ENCODE results near the gene SLC7A8.

SLC7A8 gene

GRCh38 chr14:23129759-23130316, 53.6 kb downstream of the SLC7A8 start:
- DNase-seq (ENCODE audit: low read depth) = no peak

GRCh38 chr14:23128969-23129758, 54.3 kb downstream of the SLC7A8 start:
- DNase-seq (ENCODE audit: low read depth) = no peak

- no peak for DNase-seq (ENCODE audit: low read depth)
Observed at GRCh38 chr14:23127861-23128260, 55.6 kb downstream of the SLC7A8 start.

DNA sequence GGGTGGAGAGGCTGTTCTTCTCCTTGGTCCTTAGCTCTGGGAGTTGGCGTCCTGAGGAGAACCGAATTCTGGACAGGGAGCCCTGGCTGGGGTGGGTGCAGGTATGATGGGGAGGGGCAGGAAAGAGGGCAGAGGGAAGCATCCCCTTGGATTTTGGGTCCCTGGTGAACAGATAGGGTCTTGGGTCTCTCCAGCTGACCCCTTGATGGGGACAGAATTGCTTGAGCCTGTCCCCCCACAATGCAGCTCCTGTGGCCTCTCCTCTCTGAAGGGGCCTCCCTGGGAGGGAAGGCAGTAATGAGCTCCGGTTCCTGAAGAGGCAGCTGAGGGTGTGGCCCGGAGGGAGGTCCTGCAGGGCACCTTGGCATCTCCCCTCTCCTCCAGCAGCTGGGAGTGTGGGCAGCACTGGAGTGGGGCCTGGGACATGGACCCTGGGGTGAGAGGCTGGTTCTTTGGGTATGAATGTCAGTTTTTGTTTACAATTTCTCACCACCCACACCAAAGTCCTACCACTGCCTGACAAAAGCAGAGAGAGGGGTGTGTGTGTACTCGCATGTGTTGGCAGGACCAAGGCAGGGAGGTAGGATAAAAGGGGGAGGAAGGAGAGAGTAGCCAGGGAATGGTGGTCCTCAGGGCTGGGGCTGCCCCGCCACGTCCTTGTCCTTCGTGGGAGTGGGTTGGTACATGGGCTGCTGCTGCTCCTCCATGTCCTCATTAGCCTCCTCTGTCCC, 56.7 kb downstream of the SLC7A8 start:
- DNase-seq (ENCODE audit: low read depth) = no peak

- DNase-seq (ENCODE audit: low read depth) = no peak
Observed at GRCh38 chr14:23125933-23126524, 57.4 kb downstream of the SLC7A8 start.

DNA sequence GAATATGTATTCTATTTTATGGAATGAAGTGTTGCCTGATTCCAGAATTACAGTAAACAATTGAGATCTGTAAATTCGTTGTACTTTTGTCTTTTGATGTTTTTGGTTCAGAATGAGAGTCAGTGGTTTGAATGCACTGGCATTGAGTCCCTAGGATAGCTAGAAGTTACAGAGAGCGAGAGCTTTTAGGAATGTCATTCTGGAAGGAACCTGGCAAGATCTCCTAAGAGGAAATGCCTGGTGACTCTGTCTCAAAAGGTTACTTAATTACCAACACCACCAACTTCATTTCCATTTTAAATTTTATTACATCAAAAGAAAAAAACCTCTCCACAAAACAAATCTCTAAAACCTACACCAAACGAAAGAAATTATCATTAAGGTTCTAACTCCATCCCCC, 58.4 kb downstream of the SLC7A8 start:
- DNase-seq (ENCODE audit: low read depth) = no peak

DNA sequence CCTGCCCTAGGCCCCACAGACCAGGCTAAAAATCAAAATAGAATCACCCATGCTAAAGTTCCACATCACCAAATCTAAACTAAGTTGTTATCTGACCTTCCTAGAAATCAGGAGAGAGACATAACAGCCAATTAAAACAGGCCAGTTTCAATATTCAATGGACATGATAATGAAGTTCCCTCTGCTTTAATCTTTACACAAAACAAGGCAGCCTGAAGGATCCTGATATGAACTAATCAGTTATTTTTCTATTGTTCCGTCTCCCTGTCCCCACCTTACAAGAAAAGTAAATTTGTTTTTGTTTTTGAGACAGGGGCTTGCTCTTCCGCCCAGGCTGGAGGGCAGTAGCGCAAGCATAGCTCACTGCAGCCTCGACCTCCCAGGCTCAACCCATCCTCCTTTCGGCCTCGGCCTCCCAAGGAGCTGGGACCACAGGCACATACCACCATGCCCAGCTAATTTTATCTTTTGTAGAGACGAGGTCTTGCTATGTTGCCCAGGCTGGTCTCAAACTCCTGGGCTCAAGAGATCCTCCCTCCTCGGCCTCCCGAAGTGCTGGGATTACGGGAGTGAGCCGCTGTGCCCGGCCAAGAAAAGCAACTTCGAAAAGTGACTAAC, 59.0 kb downstream of the SLC7A8 start:
- DNase-seq (ENCODE audit: low read depth) = no peak

DNA sequence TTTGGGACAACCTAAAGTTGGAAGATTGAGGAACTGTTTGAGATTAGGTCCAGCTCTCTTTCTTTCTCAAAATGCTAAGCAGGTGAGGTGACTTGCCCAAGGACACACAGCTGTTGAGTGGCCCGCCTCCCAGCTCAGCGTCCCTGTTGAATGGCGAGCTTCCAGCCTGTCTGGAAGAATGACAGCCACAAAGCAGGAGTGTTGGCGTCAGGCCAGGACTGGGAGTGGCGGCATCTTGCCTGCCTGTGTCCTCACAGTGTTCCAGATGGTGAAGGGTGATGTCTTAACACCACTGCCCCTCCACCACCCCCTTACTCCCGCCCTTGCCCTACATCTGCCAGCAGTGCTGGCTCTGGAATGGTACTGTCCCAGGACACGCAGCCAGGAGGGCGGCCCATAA, 60.0 kb downstream of the SLC7A8 start:
- DNase-seq (ENCODE audit: low read depth) = no peak

DNA sequence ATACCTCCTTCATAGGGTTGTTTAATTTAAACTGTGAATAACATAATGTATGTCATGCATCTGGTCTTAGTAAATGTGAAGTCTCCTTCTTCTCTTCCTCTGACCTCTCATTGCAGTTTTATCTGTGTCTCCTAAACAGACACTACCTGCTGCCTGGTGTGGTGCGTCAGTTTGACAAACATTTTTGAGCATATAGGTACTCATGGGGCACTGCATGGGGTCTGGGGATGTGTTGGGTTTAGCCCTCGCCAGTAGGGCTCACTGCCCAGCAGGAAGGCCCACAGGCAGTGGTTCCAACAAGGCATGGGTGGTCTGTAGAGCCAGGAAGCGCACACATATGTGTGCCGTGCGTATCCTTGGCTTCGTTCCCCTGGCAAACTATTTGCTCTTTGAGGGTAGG, 61.4 kb downstream of the SLC7A8 start:
- no peak for DNase-seq (ENCODE audit: low read depth)

- no peak for DNase-seq (ENCODE audit: low read depth)
Observed at GRCh38 chr14:23121361-23121771, 62.1 kb downstream of the SLC7A8 start.

GRCh38 chr14:23120541-23121251, 62.8 kb downstream of the SLC7A8 start:
- DNase-seq (ENCODE audit: low read depth) = peak; percentile 58

- peak; percentile 16 for DNase-seq (ENCODE audit: low read depth)
Observed at GRCh38 chr14:23119363-23120327, 63.8 kb downstream of the SLC7A8 start.

- DNase-seq (ENCODE audit: low read depth) = no peak
Observed at GRCh38 chr14:23118506-23119362, 64.7 kb downstream of the SLC7A8 start, which contains the start of gene CEBPE. CEBPE (minus strand) TSS chr14:23119255; CDS start chr14:23119091, 164 bp downstream.

DNA sequence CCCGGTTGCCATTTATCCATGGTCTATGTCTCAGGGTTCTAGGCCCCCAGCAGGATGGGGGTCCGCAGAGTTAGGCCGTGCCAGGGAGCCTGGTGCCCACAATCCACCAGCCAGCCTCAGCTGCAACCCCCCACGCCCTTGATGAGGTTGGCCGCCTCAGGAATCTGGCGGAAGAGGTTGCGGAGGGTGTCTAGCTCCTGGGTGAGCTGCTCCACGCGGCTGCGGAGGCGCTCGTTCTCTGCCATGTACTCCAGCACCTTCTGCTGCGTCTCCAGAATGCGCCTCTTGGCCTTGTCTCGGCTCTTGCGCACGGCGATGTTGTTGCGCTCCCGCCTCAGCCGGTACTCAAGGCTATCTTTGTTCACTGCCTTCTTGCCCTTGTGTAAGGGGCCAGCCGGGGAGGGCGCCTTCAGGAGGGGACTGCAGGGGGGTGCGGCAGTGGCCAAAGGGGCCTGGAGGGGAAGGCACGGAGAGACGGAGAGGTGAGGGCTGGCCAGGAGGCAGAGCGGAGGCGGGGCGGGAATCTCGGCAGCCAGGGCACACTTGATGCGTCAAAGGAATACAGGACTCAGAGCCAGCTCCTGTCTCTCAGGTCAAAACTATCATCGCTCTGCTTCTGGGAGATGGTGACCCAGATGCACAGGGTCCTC, 66.0 kb downstream of the SLC7A8 start:
- no peak for DNase-seq (ENCODE audit: low read depth)

GRCh38 chr14:23115918-23116317, 67.5 kb downstream of the SLC7A8 start:
- DNase-seq (ENCODE audit: low read depth) = no peak

- DNase-seq (ENCODE audit: low read depth) = no peak
Observed at GRCh38 chr14:23115039-23115731, 68.3 kb downstream of the SLC7A8 start.

GRCh38 chr14:23114669-23115038, 68.8 kb downstream of the SLC7A8 start:
- DNase-seq (ENCODE audit: low read depth) = no peak

DNA sequence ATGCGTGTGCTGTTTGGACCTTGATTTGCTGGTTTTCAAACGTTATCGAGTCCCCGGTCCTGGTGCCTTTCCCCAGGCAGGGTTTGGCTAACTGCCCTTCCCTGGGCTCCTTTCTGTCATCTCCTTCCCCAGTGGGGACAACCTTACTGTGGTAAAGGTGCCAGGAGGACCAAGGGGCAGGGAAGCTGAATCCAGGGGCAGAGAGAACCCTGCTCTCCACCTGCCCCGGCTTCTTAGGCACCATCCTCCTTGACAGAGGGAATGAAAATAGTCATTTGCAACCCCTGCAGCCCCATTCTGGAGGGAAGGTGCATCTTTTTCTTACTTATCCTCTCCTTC, 69.4 kb downstream of the SLC7A8 start:
- no peak for DNase-seq (ENCODE audit: low read depth)
